Adrenal gland (tissue), 5 donors: ENCODE results near the gene RAB6B.

Source experiments
- POLR2A ChIP-seq, 2 donors: fragments of 450-650 bp; IDR thresholded peaks; one replicate each; pipeline ENCODE4 v1.6.1; 2017; ENCODE audit warnings: antibody characterized with exemption in 2 of 2, mild to moderate bottlenecking in 2 of 2, moderate library complexity in 1 of 2
- TF ChIP-seq, protein P1 (sequence below), 6 experiments: fragments of 450-650 bp in 4 of 6; fragments of 200-600 bp in 2 of 6; sonication (generic) in 1 of 6; IDR thresholded peaks; 1 replicate in 5 of 6; 2 replicates in 1 of 6; pipeline versions ENCODE4 v1.5.1 to v1.8.0; 2016 to 2021; ENCODE audit warnings: antibody characterized with exemption in 6 of 6, mild to moderate bottlenecking in 2 of 6, moderate library complexity in 1 of 6
- donor health status: DM: no; HTN: no; CAD: no.

DNA sequence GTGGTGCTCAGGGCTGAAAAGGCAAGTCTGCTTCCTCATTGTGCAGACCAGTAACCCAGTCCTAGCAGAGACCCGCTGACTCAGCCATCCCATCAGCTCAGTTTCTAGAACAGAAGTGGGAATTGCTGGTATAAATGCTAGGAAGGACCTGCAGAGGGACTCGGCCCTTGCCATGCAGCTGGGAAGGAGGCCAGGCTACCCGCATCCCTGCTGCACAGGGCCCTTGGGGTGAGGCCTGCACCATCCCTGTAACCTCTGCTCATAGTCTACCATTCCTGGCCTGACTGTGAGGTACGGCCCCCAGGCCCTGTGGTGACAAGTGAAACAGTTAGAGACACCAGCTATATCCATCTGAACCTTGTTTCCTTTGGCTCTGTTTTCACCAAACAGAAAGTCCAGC lies 23.5 kb downstream of the RAB6B start:
- TF ChIP-seq, protein P1, sequence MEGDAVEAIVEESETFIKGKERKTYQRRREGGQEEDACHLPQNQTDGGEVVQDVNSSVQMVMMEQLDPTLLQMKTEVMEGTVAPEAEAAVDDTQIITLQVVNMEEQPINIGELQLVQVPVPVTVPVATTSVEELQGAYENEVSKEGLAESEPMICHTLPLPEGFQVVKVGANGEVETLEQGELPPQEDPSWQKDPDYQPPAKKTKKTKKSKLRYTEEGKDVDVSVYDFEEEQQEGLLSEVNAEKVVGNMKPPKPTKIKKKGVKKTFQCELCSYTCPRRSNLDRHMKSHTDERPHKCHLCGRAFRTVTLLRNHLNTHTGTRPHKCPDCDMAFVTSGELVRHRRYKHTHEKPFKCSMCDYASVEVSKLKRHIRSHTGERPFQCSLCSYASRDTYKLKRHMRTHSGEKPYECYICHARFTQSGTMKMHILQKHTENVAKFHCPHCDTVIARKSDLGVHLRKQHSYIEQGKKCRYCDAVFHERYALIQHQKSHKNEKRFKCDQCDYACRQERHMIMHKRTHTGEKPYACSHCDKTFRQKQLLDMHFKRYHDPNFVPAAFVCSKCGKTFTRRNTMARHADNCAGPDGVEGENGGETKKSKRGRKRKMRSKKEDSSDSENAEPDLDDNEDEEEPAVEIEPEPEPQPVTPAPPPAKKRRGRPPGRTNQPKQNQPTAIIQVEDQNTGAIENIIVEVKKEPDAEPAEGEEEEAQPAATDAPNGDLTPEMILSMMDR (IDR thresholded peaks at IDR 0.05), result no peak
- no peak for TF ChIP-seq POLR2A (IDR thresholded peaks at IDR 0.05)
